Astrocyte (in vitro differentiated cells and primary cell): ENCODE measurements around the gene ACTG1. TPM values are rescaled to one million over a fixed set of nuclear protein-coding genes. Genes with fewer than 3 reads are reported as not detected.

ENCODE experiments used
- DNase-seq: peaks from one replicate; pipeline ENCODE4 v3.0.0-alpha.2; 2010; ENCODE audit warnings: low read depth
- FAIRE-seq: peaks from 2 replicates; lab custom pipeline; 2011; peaks lifted over from hg19 to GRCh38; lab: Jason Lieb, UNC
- H2AFZ ChIP-seq: 2 replicates; pipeline ENCODE4 v1.6.0; 2012; ENCODE audit warnings: low read depth, low read length, inconsistent platforms
- H3K27ac ChIP-seq: 2 replicates; pipeline ENCODE4 v1.5.1; 2011; ENCODE audit warnings: low read depth, low read length, inconsistent platforms
- H3K27me3 ChIP-seq: 2 replicates; pipeline ENCODE4 v1.6.0; 2011; ENCODE audit warnings: low read length, inconsistent platforms; ENCODE audit not compliant: insufficient read depth
- H3K36me3 ChIP-seq: 2 replicates; pipeline ENCODE4 v1.5.1; 2011; ENCODE audit warnings: low read length, inconsistent platforms; ENCODE audit not compliant: insufficient read depth
- H3K4me1 ChIP-seq: 2 replicates; pipeline ENCODE4 v1.5.1; 2011; ENCODE audit warnings: low read length, inconsistent platforms; ENCODE audit not compliant: insufficient read depth
- H3K4me2 ChIP-seq: 2 replicates; pipeline ENCODE4 v1.6.0; 2012; ENCODE audit warnings: low read length, inconsistent platforms
- H3K4me3 ChIP-seq: 2 replicates; pipeline ENCODE4 v1.5.1; 2011; ENCODE audit warnings: low read depth, mild to moderate bottlenecking, low read length, inconsistent platforms; ENCODE audit not compliant: insufficient read depth
- H3K79me2 ChIP-seq: 2 replicates; pipeline ENCODE4 v1.6.0; 2012; ENCODE audit warnings: mild to moderate bottlenecking, low read length, inconsistent platforms; ENCODE audit not compliant: insufficient read depth
- H3K9ac ChIP-seq: 2 replicates; pipeline ENCODE4 v1.6.0; 2012; ENCODE audit warnings: mild to moderate bottlenecking, low read length, inconsistent platforms
- H3K9me3 ChIP-seq: 2 replicates; pipeline ENCODE4 v1.5.1; 2012; ENCODE audit warnings: low read depth, mild to moderate bottlenecking, low read length, inconsistent platforms; ENCODE audit not compliant: insufficient read depth
- H4K20me1 ChIP-seq: 2 replicates; pipeline ENCODE4 v1.6.0; 2012; ENCODE audit warnings: low read length, inconsistent platforms; ENCODE audit not compliant: insufficient read depth
- H3K27ac Mint-ChIP-seq: one replicate; pipeline ENCODE4 v1.8.0; 2021; ENCODE audit warnings: mild to moderate bottlenecking, mixed read lengths; ENCODE audit not compliant: unreplicated experiment
- H3K27me3 Mint-ChIP-seq: one replicate; pipeline ENCODE4 v1.8.0; 2021; ENCODE audit warnings: low read depth, mixed read lengths; ENCODE audit not compliant: unreplicated experiment
- H3K36me3 Mint-ChIP-seq: one replicate; pipeline ENCODE4 v1.8.0; 2021; ENCODE audit warnings: low read depth, mixed read lengths; ENCODE audit not compliant: unreplicated experiment
- H3K4me1 Mint-ChIP-seq: one replicate; pipeline ENCODE4 v1.8.0; 2021; ENCODE audit warnings: low read depth, mixed read lengths; ENCODE audit not compliant: unreplicated experiment
- H3K4me3 Mint-ChIP-seq: one replicate; pipeline ENCODE4 v1.8.0; 2021; ENCODE audit warnings: mild to moderate bottlenecking, moderate library complexity, mixed read lengths; ENCODE audit not compliant: unreplicated experiment
- H3K9me3 Mint-ChIP-seq: one replicate; pipeline ENCODE4 v1.8.0; 2021; ENCODE audit warnings: mild to moderate bottlenecking, mixed read lengths; ENCODE audit not compliant: unreplicated experiment
- CTCF ChIP-seq: IDR thresholded peaks from 2 replicates; pipeline ENCODE4 v1.5.1; 2011; ENCODE audit warnings: low read depth, mild to moderate bottlenecking, inconsistent platforms, low read length, moderate library complexity; ENCODE audit not compliant: insufficient read depth
- EZH2 ChIP-seq: IDR thresholded peaks from 2 replicates; pipeline ENCODE4 v1.6.1; 2012; ENCODE audit warnings: mild to moderate bottlenecking, low read length, inconsistent platforms; ENCODE audit not compliant: insufficient read depth
- total RNA-seq: library from RNA; stranded (reverse); gene quantifications from 2 replicates; pipeline ENCODE4 v1.2.1, GENCODE V29; 2021

ACTG1 gene
- total RNA-seq, 1 donor from 2014 or later, result 7,369 TPM

- Histone ChIP-seq H3K36me3 (no peaks in the 10 kb centered on the region), H3K4me1 (peaks cover 7% of the 10 kb centered on the region), H3K79me2 (no peaks in the 10 kb centered on the region), H3K27me3 (no peaks in the 10 kb centered on the region), H3K27ac (no peak overlapping the region), H3K9me3 (no peaks in the 10 kb centered on the region), H3K9ac (no peak overlapping the region), H3K4me3 (no peak overlapping the region), H3K4me2 (no peak overlapping the region), H2AFZ (no peak overlapping the region), H4K20me1 (no peaks in the 10 kb centered on the region)
- H3K9me3 Mint-ChIP-seq, result no peaks in the 10 kb centered on the region
- no peaks in the 10 kb centered on the region for H3K36me3 Mint-ChIP-seq
- TF ChIP-seq CTCF (no peak), EZH2 (no peak)
- H3K27me3 Mint-ChIP-seq, result peaks cover 56% of the 10 kb centered on the region
- no peak overlapping the region for H3K4me3 Mint-ChIP-seq
- H3K4me1 Mint-ChIP-seq, result peaks cover 6% of the 10 kb centered on the region
- no peak overlapping the region for H3K27ac Mint-ChIP-seq
- no peak for DNase-seq
- no peak for FAIRE-seq
These were observed 34.5 kb downstream of the ACTG1 start for GRCh38 chr17:81478119-81478518.

- no peak overlapping the region for H3K4me3 Mint-ChIP-seq
- H3K27ac ChIP-seq, result no peak overlapping the region
- H3K27me3 ChIP-seq, result no peaks in the 10 kb centered on the region
- H3K27ac Mint-ChIP-seq, result no peak overlapping the region
- TF ChIP-seq EZH2, result no peak
- TF ChIP-seq CTCF, result no peak
- no peaks in the 10 kb centered on the region for H3K36me3 Mint-ChIP-seq
- no peak overlapping the region for H3K4me2 ChIP-seq
- H3K9me3 Mint-ChIP-seq, result no peaks in the 10 kb centered on the region
- no peaks in the 10 kb centered on the region for H4K20me1 ChIP-seq
- H3K9me3 ChIP-seq, result no peaks in the 10 kb centered on the region
- no peak overlapping the region for H2AFZ ChIP-seq
- H3K27me3 Mint-ChIP-seq, result peaks cover 53% of the 10 kb centered on the region
- H3K4me1 ChIP-seq, result peaks cover 7% of the 10 kb centered on the region
- H3K36me3 ChIP-seq, result no peaks in the 10 kb centered on the region
- H3K79me2 ChIP-seq, result no peaks in the 10 kb centered on the region
- H3K4me3 ChIP-seq, result no peak overlapping the region
- peaks cover 6% of the 10 kb centered on the region for H3K4me1 Mint-ChIP-seq
- FAIRE-seq, result no peak
- DNase-seq, result no peak
- no peak overlapping the region for H3K9ac ChIP-seq
These were observed 35.4 kb downstream of the ACTG1 start for GRCh38 chr17:81477173-81477572.

GRCh38 chr17:81476635-81477034 lies 36.0 kb downstream of the ACTG1 start:
- Histone ChIP-seq H3K4me3 (no peak overlapping the region), H2AFZ (no peak overlapping the region), H4K20me1 (no peaks in the 10 kb centered on the region), H3K4me2 (no peak overlapping the region), H3K9ac (no peak overlapping the region), H3K27me3 (no peaks in the 10 kb centered on the region), H3K27ac (no peak overlapping the region), H3K4me1 (peaks cover 7% of the 10 kb centered on the region), H3K9me3 (no peaks in the 10 kb centered on the region), H3K79me2 (no peaks in the 10 kb centered on the region), H3K36me3 (no peaks in the 10 kb centered on the region)
- TF ChIP-seq CTCF (no peak), EZH2 (no peak)
- H3K4me3 Mint-ChIP-seq, result no peak overlapping the region
- no peak for FAIRE-seq
- no peak for DNase-seq
- no peaks in the 10 kb centered on the region for H3K36me3 Mint-ChIP-seq
- H3K9me3 Mint-ChIP-seq, result no peaks in the 10 kb centered on the region
- H3K27ac Mint-ChIP-seq, result no peak overlapping the region
- peaks cover 50% of the 10 kb centered on the region for H3K27me3 Mint-ChIP-seq
- H3K4me1 Mint-ChIP-seq, result peaks cover 6% of the 10 kb centered on the region
